Measurements from ENCODE around the gene STK26. TPM values are rescaled to one million over a fixed set of nuclear protein-coding genes. Genes with fewer than 3 reads are reported as not detected.
"Not testable (repeated sequence)": the region's sequence is repeated elsewhere in the genome, so short reads cannot be mapped to it uniquely, and the experiment has no call there.

The STK26 gene
- total RNA-seq, 1 donor from 2014 or later: 29.7 TPM

GRCh38 chrX:132090403-132091159 is 67.5 kb downstream of the STK26 start:
- no peaks in the 10 kb centered on the region for H3K9me3 Mint-ChIP-seq (ENCODE audit: unreplicated experiment)
- no peak overlapping the region for H3K27ac Mint-ChIP-seq (ENCODE audit: unreplicated experiment)
- no peak for DNase-seq (ENCODE audit: low spot score)
- H3K36me3 Mint-ChIP-seq (ENCODE audit: low read depth, unreplicated experiment): no peaks in the 10 kb centered on the region
- H3K4me3 Mint-ChIP-seq (ENCODE audit: unreplicated experiment): no peak overlapping the region
- no peak for TF ChIP-seq CTCF (IDR thresholded peaks at IDR 0.05; ENCODE audit: unreplicated experiment)
- peaks cover 9% of the 10 kb centered on the region for H3K4me1 Mint-ChIP-seq (ENCODE audit: unreplicated experiment)
- no peaks in the 10 kb centered on the region for H3K27me3 Mint-ChIP-seq (ENCODE audit: unreplicated experiment)

DNA sequence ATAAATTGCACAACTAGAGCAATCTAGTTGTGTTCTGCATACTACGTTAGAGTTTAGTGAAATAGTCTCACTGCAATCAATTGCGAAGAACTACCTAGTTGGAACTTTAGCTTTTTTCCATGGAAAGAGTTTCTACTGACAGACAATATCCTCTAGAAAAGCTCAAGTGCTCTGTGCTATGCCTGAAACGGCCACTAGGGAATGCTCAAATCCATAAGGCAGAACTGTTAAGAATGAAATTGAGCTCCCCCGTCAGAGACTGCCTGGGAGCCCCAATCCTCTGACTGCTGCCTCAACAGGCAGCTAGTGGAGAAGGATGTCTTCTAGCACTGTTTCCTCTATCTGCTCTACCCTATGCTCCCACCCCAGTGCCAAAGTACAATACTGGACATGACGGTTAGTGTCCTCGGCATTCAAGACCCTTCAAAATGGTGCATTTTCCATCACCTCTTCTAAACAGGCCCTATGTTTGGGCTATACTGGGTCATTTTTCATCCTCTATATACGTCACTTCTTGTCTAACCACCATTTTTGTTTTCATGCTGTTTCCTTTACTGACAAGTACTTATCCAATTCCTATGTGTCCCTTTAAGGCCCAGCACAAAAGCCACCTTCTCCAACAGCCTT is 69.5 kb downstream of the STK26 start:
- no peak overlapping the region for H3K27ac Mint-ChIP-seq (ENCODE audit: unreplicated experiment)
- TF ChIP-seq CTCF (IDR thresholded peaks at IDR 0.05; ENCODE audit: unreplicated experiment): peak; percentile 69
- peak; percentile 54 for DNase-seq (ENCODE audit: low spot score)
- no peaks in the 10 kb centered on the region for H3K9me3 Mint-ChIP-seq (ENCODE audit: unreplicated experiment)
- peaks cover 9% of the 10 kb centered on the region for H3K4me1 Mint-ChIP-seq (ENCODE audit: unreplicated experiment)
- no peak overlapping the region for H3K4me3 Mint-ChIP-seq (ENCODE audit: unreplicated experiment)
- H3K27me3 Mint-ChIP-seq (ENCODE audit: unreplicated experiment): no peaks in the 10 kb centered on the region
- H3K36me3 Mint-ChIP-seq (ENCODE audit: low read depth, unreplicated experiment): no peaks in the 10 kb centered on the region

DNA sequence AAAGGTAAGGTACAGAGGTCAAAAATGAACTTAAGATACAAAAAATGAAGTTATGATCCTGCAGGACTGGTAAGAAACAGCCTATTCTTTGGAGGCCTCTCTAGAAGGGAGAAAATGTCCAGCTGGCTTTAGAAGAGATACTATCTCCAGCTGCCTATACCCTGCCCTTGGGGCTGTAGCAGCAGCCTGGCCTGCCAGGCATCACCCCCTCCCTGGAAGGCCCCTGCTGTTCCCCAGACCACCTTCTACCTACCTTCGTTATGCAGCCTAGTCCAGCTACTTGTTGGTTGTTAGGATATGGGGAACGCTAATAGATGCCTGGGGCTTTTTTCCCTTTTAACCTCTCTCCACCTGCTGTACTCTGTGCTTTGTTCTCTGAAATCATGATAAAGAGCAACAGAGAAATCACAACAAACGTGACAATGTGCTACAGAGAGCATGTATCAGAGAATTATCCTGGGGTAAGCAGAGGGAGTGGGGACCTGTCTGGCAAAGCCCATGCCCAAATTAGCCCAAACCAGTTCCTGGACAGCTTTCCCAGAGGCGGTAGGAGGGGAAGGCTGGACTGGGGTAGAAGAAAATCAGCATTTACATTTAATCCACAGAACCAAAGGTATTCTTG is 70.2 kb downstream of the STK26 start:
- H3K9me3 Mint-ChIP-seq (ENCODE audit: unreplicated experiment): no peaks in the 10 kb centered on the region
- no peak for TF ChIP-seq CTCF (IDR thresholded peaks at IDR 0.05; ENCODE audit: unreplicated experiment)
- H3K4me1 Mint-ChIP-seq (ENCODE audit: unreplicated experiment): peaks cover 9% of the 10 kb centered on the region
- no peak overlapping the region for H3K27ac Mint-ChIP-seq (ENCODE audit: unreplicated experiment)
- H3K36me3 Mint-ChIP-seq (ENCODE audit: low read depth, unreplicated experiment): no peaks in the 10 kb centered on the region
- no peaks in the 10 kb centered on the region for H3K27me3 Mint-ChIP-seq (ENCODE audit: unreplicated experiment)
- no peak overlapping the region for H3K4me3 Mint-ChIP-seq (ENCODE audit: unreplicated experiment)
- no peak for DNase-seq (ENCODE audit: low spot score)

- Mint-ChIP-seq H3K27ac (ENCODE audit: unreplicated experiment) (no peak overlapping the region), H3K27me3 (ENCODE audit: unreplicated experiment) (no peaks in the 10 kb centered on the region), H3K36me3 (ENCODE audit: low read depth, unreplicated experiment) (no peaks in the 10 kb centered on the region), H3K4me3 (ENCODE audit: unreplicated experiment) (no peak overlapping the region), H3K4me1 (ENCODE audit: unreplicated experiment) (peaks cover 9% of the 10 kb centered on the region), H3K9me3 (ENCODE audit: unreplicated experiment) (no peaks in the 10 kb centered on the region)
- no peak for DNase-seq (ENCODE audit: low spot score)
- TF ChIP-seq CTCF (IDR thresholded peaks at IDR 0.05; ENCODE audit: unreplicated experiment): no peak
These were observed 71.1 kb downstream of the STK26 start for GRCh38 chrX:132094164-132094563.

DNA sequence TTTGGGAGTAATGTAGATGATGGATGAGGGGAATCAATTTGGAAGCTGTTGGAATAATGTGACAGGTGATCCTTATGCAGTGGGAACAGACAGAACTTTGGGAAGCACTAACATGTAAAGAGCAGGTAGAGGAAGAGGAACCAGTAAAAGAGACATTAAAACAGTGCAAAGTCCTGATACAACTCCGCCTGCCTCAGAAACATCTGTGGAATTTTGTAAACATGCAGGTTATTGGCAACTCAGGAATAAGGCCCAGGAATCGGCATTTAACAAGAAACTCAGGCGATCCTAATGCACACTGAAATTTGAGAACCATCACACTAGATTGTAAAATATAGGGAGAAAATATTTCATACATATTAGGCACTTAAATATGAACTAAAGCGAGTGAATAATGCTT is 75.6 kb downstream of the STK26 start:
- not testable (repeated sequence) for H3K4me3 Mint-ChIP-seq (ENCODE audit: unreplicated experiment); H3K36me3 Mint-ChIP-seq (ENCODE audit: low read depth, unreplicated experiment); H3K27me3 Mint-ChIP-seq (ENCODE audit: unreplicated experiment); H3K27ac Mint-ChIP-seq (ENCODE audit: unreplicated experiment); H3K9me3 Mint-ChIP-seq (ENCODE audit: unreplicated experiment); H3K4me1 Mint-ChIP-seq (ENCODE audit: unreplicated experiment); DNase-seq (ENCODE audit: low spot score)
